Lower lobe of right lung (tissue), 2 donors: ENCODE measurements around the gene TLN1. TPM values are rescaled to one million over a fixed set of nuclear protein-coding genes. Genes with fewer than 3 reads are reported as not detected.

Experiments used
- ATAC-seq, 2 donors: fragments of 200-7000 bp; cut with Tn5 transposase; one replicate each; pipeline ENCODE4 v1.9.1; 2020 to 2022; ENCODE audit warnings: mild to moderate bottlenecking in 2 of 2, moderate library complexity in 2 of 2
- DNase-seq: peaks from one replicate; pipeline ENCODE4 v3.0.0-alpha.2; 2020
- H3K27ac ChIP-seq: fragments of 200-600 bp; one replicate; pipeline ENCODE4 v1.8.0; 2022
- H3K27me3 ChIP-seq: fragments of 200-600 bp; one replicate; pipeline ENCODE4 v1.8.0; 2022; ENCODE audit warnings: low read depth
- H3K36me3 ChIP-seq: fragments of 200-600 bp; one replicate; pipeline ENCODE4 v1.8.0; 2022; ENCODE audit warnings: mild to moderate bottlenecking
- H3K4me1 ChIP-seq: fragments of 200-600 bp; one replicate; pipeline ENCODE4 v1.8.0; 2022
- H3K4me3 ChIP-seq: fragments of 200-600 bp; one replicate; pipeline ENCODE4 v1.8.0; 2022; ENCODE audit warnings: mild to moderate bottlenecking
- H3K9me3 ChIP-seq: fragments of 200-600 bp; one replicate; pipeline ENCODE4 v1.8.0; 2022
- CTCF ChIP-seq: fragments of 200-600 bp; IDR thresholded peaks from one replicate; pipeline ENCODE4 v1.8.0; 2022; ENCODE audit warnings: antibody characterized with exemption, mild to moderate bottlenecking
- intact Hi-C: fragments of 100-400 bp; cut with DNase I; formaldehyde crosslinking; loops from one replicate; pipeline ENCODE4 v1.11.0; 2022
- long read RNA-seq: library from polyadenylated mRNA; unstranded; transcript quantifications from one replicate; pipeline ENCODE4 v2.0.0, GENCODE V29; 2021
- total RNA-seq: library from RNA; stranded (reverse); fragmentation: NEBNext Ultra II Directional; extraction: Animal tissue kit (Norgen Biotek cat#: 25700); gene quantifications from one replicate; pipeline ENCODE4 v1.2.1, GENCODE V29; 2021
- donor health status: DM: no; HTN: yes; CAD: no; lungs with severe emphysema.

Gene TLN1
- 406 TPM for total RNA-seq
- long read RNA-seq, partial matches to known transcripts: 336 of 364 reads
- long read RNA-seq, other reads (novel, unspliced or antisense): 27 of 364 reads

- Histone ChIP-seq H3K4me3 (peak within 1 kb of the TSS; percentile 84), H3K4me1 (peaks cover 56% of the 10 kb centered on the region)
Measured at GRCh38 chr9:35732185-35732799, at the start of gene TLN1, which contains the start of gene CREB3. Gene TLN1 (minus strand): TSS chr9:35732195. CDS start chr9:35725694, 6,501 bp downstream. Gene CREB3 (plus strand): TSS chr9:35732666. CDS start chr9:35732773, 107 bp downstream.

GRCh38 chr9:35781066-35781465 lies 49.1 kb upstream of the TLN1 start:
- no peak for ATAC-seq
- Histone ChIP-seq H3K27ac (no peak overlapping the region), H3K4me3 (no peak overlapping the region), H3K36me3 (peaks cover 7% of the 10 kb centered on the region), H3K9me3 (no peaks in the 10 kb centered on the region), H3K27me3 (no peaks in the 10 kb centered on the region), H3K4me1 (peaks cover 1% of the 10 kb centered on the region)
- no peak for DNase-seq
- TF ChIP-seq CTCF: no peak
- intact Hi-C loops: no loop called here

More at GRCh38 chr9:35732185-35732799, at the start of gene TLN1, which contains the start of gene CREB3:
- Histone ChIP-seq H3K36me3 (peaks cover 32% of the 10 kb centered on the region), H3K9me3 (no peaks in the 10 kb centered on the region), H3K27ac (peak within 1 kb of the TSS; percentile 97), H3K27me3 (no peaks in the 10 kb centered on the region)
- intact Hi-C loops: no loop called here
- peak; percentile 93 to 96 for ATAC-seq
- TF ChIP-seq CTCF: peak; percentile 15
- peak; percentile 99 for DNase-seq

- DNase-seq: no peak
- TF ChIP-seq CTCF: no peak
- Histone ChIP-seq H3K4me3 (no peak overlapping the region), H3K4me1 (peaks cover 12% of the 10 kb centered on the region), H3K9me3 (no peaks in the 10 kb centered on the region), H3K36me3 (no peaks in the 10 kb centered on the region), H3K27ac (no peak overlapping the region), H3K27me3 (no peaks in the 10 kb centered on the region)
- ATAC-seq: no peak
- intact Hi-C loops: no loop called here
Measured at GRCh38 chr9:35778496-35778895, 46.5 kb upstream of the TLN1 start.

GRCh38 chr9:35776018-35776417 lies 44.0 kb upstream of the TLN1 start:
- Histone ChIP-seq H3K36me3 (no peaks in the 10 kb centered on the region), H3K9me3 (no peaks in the 10 kb centered on the region), H3K27ac (no peak overlapping the region), H3K27me3 (no peaks in the 10 kb centered on the region), H3K4me3 (no peak overlapping the region), H3K4me1 (peaks cover 26% of the 10 kb centered on the region)
- no peak for TF ChIP-seq CTCF
- DNase-seq (no peak), ATAC-seq (no peak)
- intact Hi-C loops: no loop called here

- H3K9me3 ChIP-seq: no peaks in the 10 kb centered on the region
- H3K4me3 ChIP-seq: no peak overlapping the region
- peaks cover 35% of the 10 kb centered on the region for H3K4me1 ChIP-seq
- DNase-seq (no peak), ATAC-seq (peak; percentile 69 to 72)
- no peak for TF ChIP-seq CTCF
- H3K36me3 ChIP-seq: no peaks in the 10 kb centered on the region
- no peaks in the 10 kb centered on the region for H3K27me3 ChIP-seq
- intact Hi-C loops: no loop called here
- no peak overlapping the region for H3K27ac ChIP-seq
Measured at GRCh38 chr9:35774907-35775635, 43.1 kb upstream of the TLN1 start.
